SK-N-SH (cell line): ENCODE results near the gene ZNF197. TPM values are rescaled to one million over a fixed set of nuclear protein-coding genes. Genes with fewer than 3 reads are reported as not detected.

ENCODE experiments used
- CHD2 ChIP-seq: fragments of 150-350 bp; IDR thresholded peaks from 2 replicates; pipeline ENCODE4 v1.6.1; 2018; ENCODE audit warnings: low read length; ENCODE audit not compliant: partially characterized antibody
- FOXJ3 ChIP-seq: sonication (generic); formaldehyde crosslinking; IDR thresholded peaks from 2 replicates; pipeline ENCODE4 v1.5.1; 2020; ENCODE audit warnings: mild to moderate bottlenecking, missing genetic modification reagents
- JUND ChIP-seq: IDR thresholded peaks from 2 replicates; pipeline ENCODE4 v1.4.0; 2012
- RCOR1 ChIP-seq: fragments of 150-350 bp; IDR thresholded peaks from 2 replicates; pipeline ENCODE4 v1.6.1; 2017; ENCODE audit warnings: antibody characterized with exemption, low read length
- TAF1 ChIP-seq: IDR thresholded peaks from 2 replicates; pipeline ENCODE4 v1.6.1; 2012; ENCODE audit warnings: low read depth, mild to moderate bottlenecking, low read length, moderate library complexity, borderline replicate concordance
- polyA plus RNA-seq, 3 experiments: library from polyadenylated mRNA; depleted of rRNA; stranded (reverse); fragments of >200 nt; gene quantifications; 2 replicates each; pipeline ENCODE4 v1.2.3, GENCODE V29; 2012
- TF ChIP-seq, protein P1 (sequence below): IDR thresholded peaks from 2 replicates; pipeline ENCODE4; 2012

The ZNF197 gene
- polyA plus RNA-seq, 1 of the 3 experiments (the other 2 are of a cell fraction) = 4.3 TPM

- no peak for TF ChIP-seq CHD2
- TF ChIP-seq JUND = no peak
- TF ChIP-seq FOXJ3 (CRISPR knock-in tag) = no peak
- TF ChIP-seq, protein P1, sequence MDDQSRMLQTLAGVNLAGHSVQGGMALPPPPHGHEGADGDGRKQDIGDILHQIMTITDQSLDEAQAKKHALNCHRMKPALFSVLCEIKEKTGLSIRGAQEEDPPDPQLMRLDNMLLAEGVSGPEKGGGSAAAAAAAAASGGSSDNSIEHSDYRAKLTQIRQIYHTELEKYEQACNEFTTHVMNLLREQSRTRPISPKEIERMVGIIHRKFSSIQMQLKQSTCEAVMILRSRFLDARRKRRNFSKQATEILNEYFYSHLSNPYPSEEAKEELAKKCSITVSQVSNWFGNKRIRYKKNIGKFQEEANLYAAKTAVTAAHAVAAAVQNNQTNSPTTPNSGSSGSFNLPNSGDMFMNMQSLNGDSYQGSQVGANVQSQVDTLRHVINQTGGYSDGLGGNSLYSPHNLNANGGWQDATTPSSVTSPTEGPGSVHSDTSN = no peak
- TF ChIP-seq RCOR1 = no peak
- TF ChIP-seq TAF1 = no peak
- TF ChIP-seq, all 33 proteins: peak for 0
These were observed 63.1 kb downstream of the ZNF197 start (continued) for GRCh38 chr3:44687898-44688297.

Other genes starting within 250 kb of the ZNF197 start
- 2.2 and 2.9 TPM in 2 replicates for gene ZNF445, start 147.4 kb upstream of the ZNF197 start, polyA plus RNA-seq (2012; rRNA removed)
- 5.4 and 9.2 TPM in 2 replicates for gene ZKSCAN7, start 69.8 kb upstream of the ZNF197 start, polyA plus RNA-seq (2012; rRNA removed)
- 1.0 and 1.4 TPM in 2 replicates for gene ZNF660, start 40.1 kb upstream of the ZNF197 start, polyA plus RNA-seq (2012; rRNA removed)
- 2.4 and 4.5 TPM in 2 replicates for gene ZNF35, start 23.7 kb downstream of the ZNF197 start, polyA plus RNA-seq (2012; rRNA removed)
- gene ZNF502, start 87.6 kb downstream of the ZNF197 start, polyA plus RNA-seq (2012; rRNA removed) = 2.1 and 3.2 TPM in 2 replicates
- 1.1 and 1.5 TPM in 2 replicates for gene ZNF501, start 104.6 kb downstream of the ZNF197 start, polyA plus RNA-seq (2012; rRNA removed)
- gene KIAA1143, start 136.6 kb downstream of the ZNF197 start, polyA plus RNA-seq (2012; rRNA removed) = 5.6 and 7.8 TPM in 2 replicates
- gene KIF15, start 136.8 kb downstream of the ZNF197 start, polyA plus RNA-seq (2012; rRNA removed) = 2.1 and 2.3 TPM in 2 replicates
- gene TMEM42, start 236.9 kb downstream of the ZNF197 start, polyA plus RNA-seq (2012; rRNA removed) = 32.8 and 42.4 TPM in 2 replicates
- gene TGM4, start 249.6 kb downstream of the ZNF197 start, polyA plus RNA-seq (2012; rRNA removed) = 0.12 and 0.13 TPM in 2 replicates